Parathyroid adenoma (tissue), 2 donors: ENCODE results near the gene SLC35F3.

ENCODE experiments used
- H2AFZ ChIP-seq: fragments of 300-600 bp; sonication (generic); one replicate; pipeline ENCODE4 v1.7.0; 2017; ENCODE audit warnings: antibody characterized with exemption, mild to moderate bottlenecking
- H3K27ac ChIP-seq: fragments of 300-600 bp; sonication (generic); one replicate; pipeline ENCODE4 v1.7.0; 2017
- H3K27me3 ChIP-seq: fragments of 300-600 bp; sonication (generic); one replicate; pipeline ENCODE4 v1.7.0; 2017; ENCODE audit warnings: low read length; ENCODE audit not compliant: control insufficient read depth, insufficient read depth
- H3K36me3 ChIP-seq: fragments of 300-600 bp; sonication (generic); one replicate; pipeline ENCODE4 v1.7.0; 2017; ENCODE audit warnings: low read length; ENCODE audit not compliant: control insufficient read depth, insufficient read depth
- H3K4me1 ChIP-seq: fragments of 300-600 bp; sonication (generic); one replicate; pipeline ENCODE4 v1.7.0; 2017; ENCODE audit warnings: control low read depth
- H3K4me2 ChIP-seq: fragments of 300-600 bp; sonication (generic); one replicate; pipeline ENCODE4 v1.7.0; 2017; ENCODE audit warnings: low read length
- H3K4me3 ChIP-seq: fragments of 300-600 bp; sonication (generic); one replicate; pipeline ENCODE4 v1.7.0; 2017; ENCODE audit warnings: low read depth, low read length
- H3K79me2 ChIP-seq: fragments of 300-600 bp; sonication (generic); one replicate; pipeline ENCODE4 v1.7.0; 2017; ENCODE audit warnings: control low read depth
- H3K9ac ChIP-seq: fragments of 300-600 bp; sonication (generic); one replicate; pipeline ENCODE4 v1.7.0; 2017; ENCODE audit warnings: mild to moderate bottlenecking
- H3K9me3 ChIP-seq: fragments of 300-600 bp; sonication (generic); one replicate; pipeline ENCODE4 v1.7.0; 2017; ENCODE audit warnings: low read length; ENCODE audit not compliant: control insufficient read depth
- CTCF ChIP-seq: fragments of 300-600 bp; sonication (generic); IDR thresholded peaks from one replicate; pipeline ENCODE4 v1.7.0; 2017; ENCODE audit warnings: antibody characterized with exemption, mild to moderate bottlenecking
- donor health status: primary hyperparathyroidism.

Gene SLC35F3

GRCh38 chr1:234141006-234141405 lies 236.5 kb downstream of the SLC35F3 start:
- H3K9me3 ChIP-seq, result no peaks in the 10 kb centered on the region
- no peaks in the 10 kb centered on the region for H3K79me2 ChIP-seq
- no peaks in the 10 kb centered on the region for H3K4me1 ChIP-seq
- no peak overlapping the region for H3K4me2 ChIP-seq
- no peak overlapping the region for H3K4me3 ChIP-seq
- no peaks in the 10 kb centered on the region for H3K27me3 ChIP-seq
- no peak overlapping the region for H3K9ac ChIP-seq
- H3K36me3 ChIP-seq, result no peaks in the 10 kb centered on the region
- H3K27ac ChIP-seq, result no peak overlapping the region
- TF ChIP-seq CTCF, result no peak
- H2AFZ ChIP-seq, result no peak overlapping the region

GRCh38 chr1:234143681-234144080 lies 239.2 kb downstream of the SLC35F3 start:
- Histone ChIP-seq H3K4me1 (no peaks in the 10 kb centered on the region), H3K27ac (no peak overlapping the region), H3K4me3 (no peak overlapping the region), H3K79me2 (no peaks in the 10 kb centered on the region), H3K36me3 (no peaks in the 10 kb centered on the region), H3K27me3 (no peaks in the 10 kb centered on the region), H3K4me2 (no peak overlapping the region), H3K9ac (no peak overlapping the region), H2AFZ (no peak overlapping the region), H3K9me3 (no peaks in the 10 kb centered on the region)
- TF ChIP-seq CTCF, result no peak

- Histone ChIP-seq H3K9ac (no peak overlapping the region), H3K4me1 (no peaks in the 10 kb centered on the region), H3K9me3 (no peaks in the 10 kb centered on the region), H2AFZ (no peak overlapping the region), H3K27ac (no peak overlapping the region), H3K36me3 (no peaks in the 10 kb centered on the region), H3K79me2 (no peaks in the 10 kb centered on the region), H3K4me2 (no peak overlapping the region), H3K4me3 (no peak overlapping the region), H3K27me3 (no peaks in the 10 kb centered on the region)
- TF ChIP-seq CTCF, result no peak
Observed at GRCh38 chr1:234144901-234145300, 240.4 kb downstream of the SLC35F3 start.

- no peak for TF ChIP-seq CTCF
- no peak overlapping the region for H2AFZ ChIP-seq
- no peaks in the 10 kb centered on the region for H3K9me3 ChIP-seq
- H3K4me3 ChIP-seq, result no peak overlapping the region
- H3K27me3 ChIP-seq, result no peaks in the 10 kb centered on the region
- H3K27ac ChIP-seq, result no peak overlapping the region
- no peaks in the 10 kb centered on the region for H3K36me3 ChIP-seq
- no peak overlapping the region for H3K4me2 ChIP-seq
- H3K9ac ChIP-seq, result no peak overlapping the region
- no peaks in the 10 kb centered on the region for H3K79me2 ChIP-seq
- H3K4me1 ChIP-seq, result no peaks in the 10 kb centered on the region
Observed at GRCh38 chr1:234148350-234148749, 243.9 kb downstream of the SLC35F3 start.

GRCh38 chr1:234148816-234149215 lies 244.3 kb downstream of the SLC35F3 start:
- Histone ChIP-seq H3K9ac (no peak overlapping the region), H2AFZ (no peak overlapping the region), H3K27me3 (no peaks in the 10 kb centered on the region), H3K9me3 (no peaks in the 10 kb centered on the region), H3K36me3 (no peaks in the 10 kb centered on the region), H3K4me1 (no peaks in the 10 kb centered on the region), H3K79me2 (no peaks in the 10 kb centered on the region), H3K4me3 (no peak overlapping the region), H3K27ac (no peak overlapping the region), H3K4me2 (no peak overlapping the region)
- TF ChIP-seq CTCF, result no peak
